GM18511 (cell line): ENCODE measurements around the gene FBRSL1.
"Not testable (repeated sequence)": the region's sequence is repeated elsewhere in the genome, so short reads cannot be mapped to it uniquely, and the experiment has no call there.

Experiments used
- ATAC-seq: cut with Tn5 transposase; IDR thresholded peaks from one replicate; pipeline ENCODE4 v1.9.1; 2021; ENCODE audit warnings: mild to moderate bottlenecking, moderate library complexity; ENCODE audit not compliant: unreplicated experiment

FBRSL1 gene

GRCh38 chr12:132453361-132454192 is 36.4 kb upstream of the FBRSL1 start:
- ATAC-seq = no peak

GRCh38 chr12:132454193-132454932 is 35.6 kb upstream of the FBRSL1 start:
- no peak for ATAC-seq

GRCh38 chr12:132454933-132455418 is 35.0 kb upstream of the FBRSL1 start:
- ATAC-seq = no peak

GRCh38 chr12:132455565-132455964 is 34.4 kb upstream of the FBRSL1 start:
- no peak for ATAC-seq

- no peak for ATAC-seq
Observed at GRCh38 chr12:132456186-132456943, 33.6 kb upstream of the FBRSL1 start.

- ATAC-seq = no peak
Observed at GRCh38 chr12:132456944-132457495, 32.9 kb upstream of the FBRSL1 start.

GRCh38 chr12:132458441-132458840 is 31.5 kb upstream of the FBRSL1 start:
- ATAC-seq = no peak

GRCh38 chr12:132458846-132459641 is 30.9 kb upstream of the FBRSL1 start:
- no peak for ATAC-seq

GRCh38 chr12:132460571-132460970 is 29.4 kb upstream of the FBRSL1 start:
- no peak for ATAC-seq

GRCh38 chr12:132461526-132461925 is 28.4 kb upstream of the FBRSL1 start:
- ATAC-seq = no peak

GRCh38 chr12:132462788-132463187 is 27.2 kb upstream of the FBRSL1 start:
- peak; percentile 61 for ATAC-seq

- not testable (repeated sequence) for ATAC-seq
Observed at GRCh38 chr12:132463284-132463924, 26.5 kb upstream of the FBRSL1 start.

GRCh38 chr12:132464304-132464703 is 25.6 kb upstream of the FBRSL1 start:
- not testable (repeated sequence) for ATAC-seq

- ATAC-seq = no peak
Observed at GRCh38 chr12:132464820-132465219, 25.1 kb upstream of the FBRSL1 start.

- no peak for ATAC-seq
Observed at GRCh38 chr12:132465269-132466190, 24.4 kb upstream of the FBRSL1 start.

GRCh38 chr12:132466241-132467201 is 23.4 kb upstream of the FBRSL1 start:
- ATAC-seq = no peak

GRCh38 chr12:132467511-132467910 is 22.4 kb upstream of the FBRSL1 start:
- ATAC-seq = no peak
